WTC11 (cell line): ENCODE measurements around the gene PVALEF. TPM values are rescaled to one million over a fixed set of nuclear protein-coding genes. Genes with fewer than 3 reads are reported as not detected.

Experiments used
- ATAC-seq: fragments of 200-7000 bp; cut with Tn5 transposase; 2 replicates; pipeline ENCODE4 v1.10.0; 2021; ENCODE audit warnings: mild to moderate bottlenecking, moderate library complexity
- CTCF ChIA-PET: fragments of 300-600 bp; sonication (Branson Sonifier 250); formaldehyde crosslinking; loops from one replicate; lab custom pipeline; 2021; ENCODE audit warnings: antibody characterized with exemption; lab: Charles Lee
- POLR2A ChIA-PET: fragments of 350-600 bp; sonication (Branson Sonifier 250); formaldehyde crosslinking; loops from one replicate; lab custom pipeline; 2021; ENCODE audit warnings: antibody characterized with exemption; lab: Charles Lee
- DNase-seq: peaks from one replicate; pipeline ENCODE4 v3.0.0; 2021; ENCODE audit warnings: low spot score
- H3K27ac Mint-ChIP-seq: 2 replicates; pipeline ENCODE4 v1.8.0; 2021; ENCODE audit warnings: mixed read lengths
- H3K27me3 Mint-ChIP-seq: 2 replicates; pipeline ENCODE4 v1.8.0; 2021; ENCODE audit warnings: low read depth, mild to moderate bottlenecking, moderate library complexity, mixed read lengths
- H3K36me3 Mint-ChIP-seq: 2 replicates; pipeline ENCODE4 v1.8.0; 2021; ENCODE audit warnings: mixed read lengths
- H3K4me1 Mint-ChIP-seq: 2 replicates; pipeline ENCODE4 v1.8.0; 2022; ENCODE audit warnings: mixed read lengths
- H3K4me3 Mint-ChIP-seq: 2 replicates; pipeline ENCODE4 v1.8.0; 2021; ENCODE audit warnings: mild to moderate bottlenecking, moderate library complexity, mixed read lengths
- H3K9me3 Mint-ChIP-seq: 2 replicates; pipeline ENCODE4 v1.8.0; 2021; ENCODE audit warnings: mixed read lengths
- ELF4 ChIP-seq: sonication (generic); formaldehyde crosslinking; IDR thresholded peaks from 2 replicates; pipeline ENCODE4 v1.8.1; 2022; ENCODE audit warnings: low read depth, mild to moderate bottlenecking, moderate library complexity, missing genetic modification reagents
- FOXP1 ChIP-seq: sonication (generic); formaldehyde crosslinking; IDR thresholded peaks from 2 replicates; pipeline ENCODE4 v1.8.0; 2022; ENCODE audit warnings: missing genetic modification reagents, mild to moderate bottlenecking, moderate library complexity, borderline replicate concordance
- GABPB1 ChIP-seq: sonication (generic); formaldehyde crosslinking; IDR thresholded peaks from 2 replicates; pipeline ENCODE4 v1.8.1; 2023; ENCODE audit warnings: mild to moderate bottlenecking, missing genetic modification reagents
- NFYB ChIP-seq: sonication (generic); formaldehyde crosslinking; conservative IDR thresholded peaks from 2 replicates; pipeline ENCODE4 v1.8.0; 2022; ENCODE audit warnings: low read depth, missing genetic modification reagents
- RORB ChIP-seq: fragments of 250-450 bp; sonication (Bioruptor Pico); IDR thresholded peaks from 2 replicates; pipeline ENCODE4 v1.9.0; 2021; ENCODE audit warnings: mild to moderate bottlenecking
- SMAD3 ChIP-seq: sonication (generic); formaldehyde crosslinking; IDR thresholded peaks from 2 replicates; pipeline ENCODE4 v1.8.0; 2022; ENCODE audit warnings: missing genetic modification reagents, mild to moderate bottlenecking, borderline replicate concordance
- TEAD1 ChIP-seq: sonication (generic); formaldehyde crosslinking; IDR thresholded peaks from 2 replicates; pipeline ENCODE4 v1.8.0; 2022; ENCODE audit warnings: mild to moderate bottlenecking, missing genetic modification reagents
- ZNF138 ChIP-seq: sonication (generic); formaldehyde crosslinking; conservative IDR thresholded peaks from 2 replicates; pipeline ENCODE4 v1.8.1; 2022; ENCODE audit warnings: mild to moderate bottlenecking, moderate library complexity, missing genetic modification reagents
- ZNF671 ChIP-seq: fragments of 250-450 bp; sonication (Bioruptor Pico); IDR thresholded peaks from 2 replicates; pipeline ENCODE4 v1.8.0; 2021; ENCODE audit warnings: mild to moderate bottlenecking
- total RNA-seq: library from RNA; stranded (reverse); gene quantifications from 3 replicates; pipeline ENCODE4 v1.2.3, GENCODE V29; 2021
- TF ChIP-seq, protein P1 (sequence below): sonication (generic); formaldehyde crosslinking; IDR thresholded peaks from 2 replicates; pipeline ENCODE4 v1.8.0; 2022; ENCODE audit warnings: mild to moderate bottlenecking, missing genetic modification reagents
- TF ChIP-seq, protein P2 (sequence below): fragments of 250-450 bp; sonication (Bioruptor Pico); IDR thresholded peaks from 2 replicates; pipeline ENCODE4 v1.8.0; 2021; ENCODE audit warnings: mild to moderate bottlenecking
- TF ChIP-seq, protein P3 (sequence below): sonication (generic); formaldehyde crosslinking; IDR thresholded peaks from 2 replicates; pipeline ENCODE4 v1.8.1; 2023; ENCODE audit warnings: mild to moderate bottlenecking, missing genetic modification reagents, borderline replicate concordance
- TF ChIP-seq, protein P4 (sequence below): fragments of 250-450 bp; sonication (Bioruptor Pico); IDR thresholded peaks from 2 replicates; pipeline ENCODE4 v1.9.0; 2021; ENCODE audit warnings: mild to moderate bottlenecking, borderline replicate concordance
- TF ChIP-seq, protein P5 (sequence below): sonication (generic); formaldehyde crosslinking; IDR thresholded peaks from 2 replicates; pipeline ENCODE4 v1.8.0; 2022; ENCODE audit warnings: mild to moderate bottlenecking, missing genetic modification reagents
- TF ChIP-seq, protein P6 (sequence below): sonication (generic); formaldehyde crosslinking; IDR thresholded peaks from 2 replicates; pipeline ENCODE4 v1.8.0; 2022; ENCODE audit warnings: mild to moderate bottlenecking, missing genetic modification reagents
- TF ChIP-seq, protein P7 (sequence below): fragments of 250-450 bp; sonication (Bioruptor Pico); conservative IDR thresholded peaks from 2 replicates; pipeline ENCODE4 v1.9.0; 2021; ENCODE audit warnings: mild to moderate bottlenecking
- TF ChIP-seq, protein P8 (sequence below): sonication (generic); formaldehyde crosslinking; IDR thresholded peaks from 2 replicates; pipeline ENCODE4 v1.8.1; 2023; ENCODE audit warnings: mild to moderate bottlenecking, missing genetic modification reagents, moderate library complexity

PVALEF gene
- total RNA-seq, 1 experiment from 2014 or later, result not detected

DNA sequence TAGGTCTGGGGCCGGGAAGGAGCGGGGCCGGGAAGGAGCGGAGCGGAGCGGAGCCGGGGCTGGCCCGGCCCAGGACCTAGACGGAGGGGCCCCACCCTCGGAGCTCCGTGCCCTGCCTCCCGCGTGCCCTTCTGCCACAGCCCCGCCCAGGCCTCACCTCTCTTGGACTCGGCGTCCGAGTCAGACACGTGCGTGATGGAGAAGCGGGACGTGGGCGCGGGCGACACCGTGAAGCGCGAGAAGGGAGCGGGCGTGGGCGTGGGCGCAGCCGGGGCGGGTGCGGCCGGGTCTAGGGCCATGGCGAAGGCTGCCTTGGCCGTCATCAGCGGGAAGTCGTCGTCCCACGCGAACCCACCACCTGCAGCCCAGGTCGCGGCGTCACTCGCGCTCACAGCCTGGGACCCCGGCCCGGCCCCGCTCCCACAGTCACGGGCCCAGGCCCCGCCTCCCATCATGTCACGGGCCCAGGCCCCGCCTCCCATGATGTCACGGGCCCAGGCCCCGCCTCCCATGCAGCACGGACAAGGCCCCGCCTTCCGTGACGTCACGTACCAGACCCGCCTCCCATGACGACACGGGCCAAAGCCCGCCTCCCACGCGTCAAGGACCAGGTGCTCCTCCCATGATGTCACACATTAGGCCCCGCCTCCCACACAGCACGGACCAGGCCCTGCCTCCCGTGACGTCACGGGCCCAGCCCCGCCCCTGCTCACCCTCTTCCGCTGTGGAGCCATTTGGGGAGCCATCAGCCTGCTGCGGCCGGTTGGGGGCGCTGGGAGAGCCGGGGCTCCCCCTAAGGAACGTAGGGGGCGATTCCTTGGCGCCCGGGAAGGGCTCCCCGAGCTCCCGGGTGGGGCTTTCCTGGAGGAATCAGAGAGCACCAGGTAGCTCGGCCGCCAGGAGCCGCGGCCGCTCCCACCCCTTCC, 45.8 kb upstream of the PVALEF start (continued):
- TF ChIP-seq, protein P1, sequence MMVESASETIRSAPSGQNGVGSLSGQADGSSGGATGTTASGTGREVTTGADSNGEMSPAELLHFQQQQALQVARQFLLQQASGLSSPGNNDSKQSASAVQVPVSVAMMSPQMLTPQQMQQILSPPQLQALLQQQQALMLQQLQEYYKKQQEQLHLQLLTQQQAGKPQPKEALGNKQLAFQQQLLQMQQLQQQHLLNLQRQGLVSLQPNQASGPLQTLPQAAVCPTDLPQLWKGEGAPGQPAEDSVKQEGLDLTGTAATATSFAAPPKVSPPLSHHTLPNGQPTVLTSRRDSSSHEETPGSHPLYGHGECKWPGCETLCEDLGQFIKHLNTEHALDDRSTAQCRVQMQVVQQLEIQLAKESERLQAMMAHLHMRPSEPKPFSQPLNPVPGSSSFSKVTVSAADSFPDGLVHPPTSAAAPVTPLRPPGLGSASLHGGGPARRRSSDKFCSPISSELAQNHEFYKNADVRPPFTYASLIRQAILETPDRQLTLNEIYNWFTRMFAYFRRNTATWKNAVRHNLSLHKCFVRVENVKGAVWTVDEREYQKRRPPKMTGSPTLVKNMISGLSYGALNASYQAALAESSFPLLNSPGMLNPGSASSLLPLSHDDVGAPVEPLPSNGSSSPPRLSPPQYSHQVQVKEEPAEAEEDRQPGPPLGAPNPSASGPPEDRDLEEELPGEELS (CRISPR knock-in tag), result no peak
- TF ChIP-seq ZNF671 (no peak), RORB (CRISPR knock-in tag) (no peak), FOXP1 (CRISPR knock-in tag) (0 out of 2 replicates have a peak, but pooled peaks have one; percentile 52), ZNF138 (CRISPR knock-in tag) (no peak)
- TF ChIP-seq, protein P2, sequence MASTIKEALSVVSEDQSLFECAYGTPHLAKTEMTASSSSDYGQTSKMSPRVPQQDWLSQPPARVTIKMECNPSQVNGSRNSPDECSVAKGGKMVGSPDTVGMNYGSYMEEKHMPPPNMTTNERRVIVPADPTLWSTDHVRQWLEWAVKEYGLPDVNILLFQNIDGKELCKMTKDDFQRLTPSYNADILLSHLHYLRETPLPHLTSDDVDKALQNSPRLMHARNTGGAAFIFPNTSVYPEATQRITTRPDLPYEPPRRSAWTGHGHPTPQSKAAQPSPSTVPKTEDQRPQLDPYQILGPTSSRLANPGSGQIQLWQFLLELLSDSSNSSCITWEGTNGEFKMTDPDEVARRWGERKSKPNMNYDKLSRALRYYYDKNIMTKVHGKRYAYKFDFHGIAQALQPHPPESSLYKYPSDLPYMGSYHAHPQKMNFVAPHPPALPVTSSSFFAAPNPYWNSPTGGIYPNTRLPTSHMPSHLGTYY (CRISPR knock-in tag), result no peak
- TF ChIP-seq, protein P3, sequence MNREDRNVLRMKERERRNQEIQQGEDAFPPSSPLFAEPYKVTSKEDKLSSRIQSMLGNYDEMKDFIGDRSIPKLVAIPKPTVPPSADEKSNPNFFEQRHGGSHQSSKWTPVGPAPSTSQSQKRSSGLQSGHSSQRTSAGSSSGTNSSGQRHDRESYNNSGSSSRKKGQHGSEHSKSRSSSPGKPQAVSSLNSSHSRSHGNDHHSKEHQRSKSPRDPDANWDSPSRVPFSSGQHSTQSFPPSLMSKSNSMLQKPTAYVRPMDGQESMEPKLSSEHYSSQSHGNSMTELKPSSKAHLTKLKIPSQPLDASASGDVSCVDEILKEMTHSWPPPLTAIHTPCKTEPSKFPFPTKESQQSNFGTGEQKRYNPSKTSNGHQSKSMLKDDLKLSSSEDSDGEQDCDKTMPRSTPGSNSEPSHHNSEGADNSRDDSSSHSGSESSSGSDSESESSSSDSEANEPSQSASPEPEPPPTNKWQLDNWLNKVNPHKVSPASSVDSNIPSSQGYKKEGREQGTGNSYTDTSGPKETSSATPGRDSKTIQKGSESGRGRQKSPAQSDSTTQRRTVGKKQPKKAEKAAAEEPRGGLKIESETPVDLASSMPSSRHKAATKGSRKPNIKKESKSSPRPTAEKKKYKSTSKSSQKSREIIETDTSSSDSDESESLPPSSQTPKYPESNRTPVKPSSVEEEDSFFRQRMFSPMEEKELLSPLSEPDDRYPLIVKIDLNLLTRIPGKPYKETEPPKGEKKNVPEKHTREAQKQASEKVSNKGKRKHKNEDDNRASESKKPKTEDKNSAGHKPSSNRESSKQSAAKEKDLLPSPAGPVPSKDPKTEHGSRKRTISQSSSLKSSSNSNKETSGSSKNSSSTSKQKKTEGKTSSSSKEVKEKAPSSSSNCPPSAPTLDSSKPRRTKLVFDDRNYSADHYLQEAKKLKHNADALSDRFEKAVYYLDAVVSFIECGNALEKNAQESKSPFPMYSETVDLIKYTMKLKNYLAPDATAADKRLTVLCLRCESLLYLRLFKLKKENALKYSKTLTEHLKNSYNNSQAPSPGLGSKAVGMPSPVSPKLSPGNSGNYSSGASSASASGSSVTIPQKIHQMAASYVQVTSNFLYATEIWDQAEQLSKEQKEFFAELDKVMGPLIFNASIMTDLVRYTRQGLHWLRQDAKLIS (CRISPR knock-in tag), result no peak

DNA sequence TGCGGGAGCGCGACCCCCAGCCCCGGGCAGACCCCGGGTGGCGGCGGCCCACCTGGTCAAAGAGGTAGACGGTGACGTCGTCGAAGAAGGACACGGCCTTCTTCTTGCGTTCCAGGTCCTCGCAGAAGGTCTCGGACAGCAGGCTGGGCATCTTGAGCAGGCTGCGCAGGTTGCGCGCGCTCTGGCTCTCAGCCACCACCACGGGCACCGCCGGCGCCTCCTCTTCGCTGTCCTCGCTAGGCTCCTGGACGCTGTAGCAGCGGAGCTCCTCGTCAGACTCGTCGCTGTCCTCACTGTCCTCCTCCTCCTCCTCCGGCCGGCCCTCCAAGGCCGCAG, 45.2 kb upstream of the PVALEF start:
- ChIA-PET CTCF (interaction anchor here (0.6 to 3.0 kb wide), 11 partner anchors 9 to 364 kb away, joined by 3 to 23 read pairs (median 7); partner anchors contain the start of gene CEP131), POLR2A (no interaction called here)
- no peaks in the 10 kb centered on the region for H3K9me3 Mint-ChIP-seq
- H3K27me3 Mint-ChIP-seq, result peaks cover 4% of the 10 kb centered on the region
- no peaks in the 10 kb centered on the region for H3K4me1 Mint-ChIP-seq
- ATAC-seq, result no peak
- H3K4me3 Mint-ChIP-seq, result no peak overlapping the region
- H3K27ac Mint-ChIP-seq, result no peak overlapping the region
- DNase-seq, result no peak
- no peaks in the 10 kb centered on the region for H3K36me3 Mint-ChIP-seq
- TF ChIP-seq, protein P4, sequence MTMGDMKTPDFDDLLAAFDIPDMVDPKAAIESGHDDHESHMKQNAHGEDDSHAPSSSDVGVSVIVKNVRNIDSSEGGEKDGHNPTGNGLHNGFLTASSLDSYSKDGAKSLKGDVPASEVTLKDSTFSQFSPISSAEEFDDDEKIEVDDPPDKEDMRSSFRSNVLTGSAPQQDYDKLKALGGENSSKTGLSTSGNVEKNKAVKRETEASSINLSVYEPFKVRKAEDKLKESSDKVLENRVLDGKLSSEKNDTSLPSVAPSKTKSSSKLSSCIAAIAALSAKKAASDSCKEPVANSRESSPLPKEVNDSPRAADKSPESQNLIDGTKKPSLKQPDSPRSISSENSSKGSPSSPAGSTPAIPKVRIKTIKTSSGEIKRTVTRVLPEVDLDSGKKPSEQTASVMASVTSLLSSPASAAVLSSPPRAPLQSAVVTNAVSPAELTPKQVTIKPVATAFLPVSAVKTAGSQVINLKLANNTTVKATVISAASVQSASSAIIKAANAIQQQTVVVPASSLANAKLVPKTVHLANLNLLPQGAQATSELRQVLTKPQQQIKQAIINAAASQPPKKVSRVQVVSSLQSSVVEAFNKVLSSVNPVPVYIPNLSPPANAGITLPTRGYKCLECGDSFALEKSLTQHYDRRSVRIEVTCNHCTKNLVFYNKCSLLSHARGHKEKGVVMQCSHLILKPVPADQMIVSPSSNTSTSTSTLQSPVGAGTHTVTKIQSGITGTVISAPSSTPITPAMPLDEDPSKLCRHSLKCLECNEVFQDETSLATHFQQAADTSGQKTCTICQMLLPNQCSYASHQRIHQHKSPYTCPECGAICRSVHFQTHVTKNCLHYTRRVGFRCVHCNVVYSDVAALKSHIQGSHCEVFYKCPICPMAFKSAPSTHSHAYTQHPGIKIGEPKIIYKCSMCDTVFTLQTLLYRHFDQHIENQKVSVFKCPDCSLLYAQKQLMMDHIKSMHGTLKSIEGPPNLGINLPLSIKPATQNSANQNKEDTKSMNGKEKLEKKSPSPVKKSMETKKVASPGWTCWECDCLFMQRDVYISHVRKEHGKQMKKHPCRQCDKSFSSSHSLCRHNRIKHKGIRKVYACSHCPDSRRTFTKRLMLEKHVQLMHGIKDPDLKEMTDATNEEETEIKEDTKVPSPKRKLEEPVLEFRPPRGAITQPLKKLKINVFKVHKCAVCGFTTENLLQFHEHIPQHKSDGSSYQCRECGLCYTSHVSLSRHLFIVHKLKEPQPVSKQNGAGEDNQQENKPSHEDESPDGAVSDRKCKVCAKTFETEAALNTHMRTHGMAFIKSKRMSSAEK, result no peak
- TF ChIP-seq SMAD3, result no peak
- no peak for TF ChIP-seq TEAD1 (CRISPR knock-in tag)
- TF ChIP-seq, protein P5, sequence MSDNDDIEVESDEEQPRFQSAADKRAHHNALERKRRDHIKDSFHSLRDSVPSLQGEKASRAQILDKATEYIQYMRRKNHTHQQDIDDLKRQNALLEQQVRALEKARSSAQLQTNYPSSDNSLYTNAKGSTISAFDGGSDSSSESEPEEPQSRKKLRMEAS, result no peak
- no peak for TF ChIP-seq NFYB (CRISPR knock-in tag)
- TF ChIP-seq, protein P6, sequence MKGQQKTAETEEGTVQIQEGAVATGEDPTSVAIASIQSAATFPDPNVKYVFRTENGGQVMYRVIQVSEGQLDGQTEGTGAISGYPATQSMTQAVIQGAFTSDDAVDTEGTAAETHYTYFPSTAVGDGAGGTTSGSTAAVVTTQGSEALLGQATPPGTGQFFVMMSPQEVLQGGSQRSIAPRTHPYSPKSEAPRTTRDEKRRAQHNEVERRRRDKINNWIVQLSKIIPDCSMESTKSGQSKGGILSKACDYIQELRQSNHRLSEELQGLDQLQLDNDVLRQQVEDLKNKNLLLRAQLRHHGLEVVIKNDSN (CRISPR knock-in tag), result no peak
- TF ChIP-seq, protein P7, sequence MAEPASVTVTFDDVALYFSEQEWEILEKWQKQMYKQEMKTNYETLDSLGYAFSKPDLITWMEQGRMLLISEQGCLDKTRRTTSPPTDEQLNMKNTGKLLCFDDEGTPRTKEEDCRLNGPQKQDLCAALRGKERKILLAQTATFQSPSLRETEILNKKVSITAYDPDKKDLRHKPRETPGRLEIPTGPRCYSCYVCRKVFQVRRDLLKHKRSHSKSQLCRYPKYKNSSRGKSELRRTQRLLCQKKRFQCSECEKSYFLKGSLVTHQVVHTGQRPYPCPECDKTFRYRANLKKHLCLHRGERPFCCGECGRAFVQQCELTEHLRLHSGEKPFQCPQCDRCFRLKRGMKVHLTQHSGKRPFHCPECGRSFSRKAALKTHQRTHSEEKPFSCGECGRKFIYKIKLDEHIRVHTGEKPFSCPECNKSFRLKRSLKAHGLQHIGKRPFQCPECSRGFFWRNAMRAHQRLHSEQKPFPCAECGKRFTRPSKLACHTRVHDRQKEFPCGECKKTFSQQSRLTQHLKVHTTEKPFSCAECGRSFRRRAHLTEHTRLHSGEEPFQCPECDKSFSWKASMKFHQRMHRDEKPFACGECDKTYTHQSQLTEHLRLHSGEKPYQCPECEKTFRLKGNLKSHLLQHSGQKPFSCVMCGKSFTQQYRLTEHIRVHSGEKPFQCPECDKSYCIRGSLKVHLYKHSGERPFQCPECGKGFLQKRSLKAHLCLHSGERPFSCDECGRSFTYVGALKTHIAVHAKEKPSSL (CRISPR knock-in tag), result no peak
- TF ChIP-seq ELF4, result no peak
- TF ChIP-seq, protein P8, sequence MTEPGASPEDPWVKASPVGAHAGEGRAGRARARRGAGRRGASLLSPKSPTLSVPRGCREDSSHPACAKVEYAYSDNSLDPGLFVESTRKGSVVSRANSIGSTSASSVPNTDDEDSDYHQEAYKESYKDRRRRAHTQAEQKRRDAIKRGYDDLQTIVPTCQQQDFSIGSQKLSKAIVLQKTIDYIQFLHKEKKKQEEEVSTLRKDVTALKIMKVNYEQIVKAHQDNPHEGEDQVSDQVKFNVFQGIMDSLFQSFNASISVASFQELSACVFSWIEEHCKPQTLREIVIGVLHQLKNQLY, result no peak
- no peak for TF ChIP-seq GABPB1
